Left ventricle myocardium inferior (tissue), 1 donor: ENCODE data around the gene PCNT. TPM values are rescaled to one million over a fixed set of nuclear protein-coding genes. Genes with fewer than 3 reads are reported as not detected.

Experiments
- DNase-seq: peaks from one replicate; pipeline ENCODE4 v3.0.0-alpha.2; 2020
- H3K27ac ChIP-seq: fragments of 200-600 bp; replicated peaks from 2 replicates; pipeline ENCODE4 v1.8.0; 2021
- H3K27me3 ChIP-seq: fragments of 200-600 bp; 2 replicates; pipeline ENCODE4 v1.8.0; 2021; ENCODE audit warnings: low read depth
- H3K36me3 ChIP-seq: fragments of 200-600 bp; 2 replicates; pipeline ENCODE4 v1.8.0; 2021
- H3K4me1 ChIP-seq: fragments of 200-600 bp; 2 replicates; pipeline ENCODE4 v1.8.0; 2021
- H3K4me3 ChIP-seq: fragments of 200-600 bp; 2 replicates; pipeline ENCODE4 v1.8.0; 2021; ENCODE audit warnings: mild to moderate bottlenecking, moderate library complexity
- H3K9me3 ChIP-seq: fragments of 200-600 bp; replicated peaks from 2 replicates; pipeline ENCODE4 v1.8.0; 2021
- CTCF ChIP-seq: fragments of 200-600 bp; IDR thresholded peaks from 2 replicates; pipeline ENCODE4 v1.8.0; 2021; ENCODE audit warnings: antibody characterized with exemption, mild to moderate bottlenecking, borderline replicate concordance
- intact Hi-C: fragments of 100-400 bp; cut with micrococcal nuclease; formaldehyde crosslinking; loops from one replicate; pipeline ENCODE4 v1.11.0; 2022
- long read RNA-seq: library from polyadenylated mRNA; unstranded; transcript quantifications from one replicate; pipeline ENCODE4 v2.0.0, GENCODE V29; 2021
- total RNA-seq: library from RNA; stranded (reverse); fragmentation: NEBNext Ultra II Directional; extraction: Animal tissue kit (Norgen Biotek cat#: 25700); gene quantifications from one replicate; pipeline ENCODE4 v1.2.1, GENCODE V29; 2021
- donor health status: DM: no; HTN: yes; CAD: no; lungs with severe emphysema.

PCNT gene
- total RNA-seq, result 36.3 TPM
- long read RNA-seq, partial matches to known transcripts, result 26 of 39 reads
- long read RNA-seq, other reads (novel, unspliced or antisense), result 13 of 39 reads

GRCh38 chr21:46323710-46324389 lies at the start of gene PCNT, which contains the start of gene C21orf58:
PCNT (plus strand) TSS chr21:46324156; CDS start chr21:46324229, 73 bp downstream.
C21orf58 (minus strand) TSS chr21:46323870; CDS start chr21:46322738, 1,132 bp downstream.
- intact Hi-C loops, result no loop called here

GRCh38 chr21:46274797-46275390 lies 49.1 kb upstream of the PCNT start:
- H3K27ac ChIP-seq, result no peak overlapping the region
- H3K4me1 ChIP-seq, result no peaks in the 10 kb centered on the region
- H3K9me3 ChIP-seq, result no peaks in the 10 kb centered on the region
- peaks cover 100% of the 10 kb centered on the region for H3K36me3 ChIP-seq
- intact Hi-C loops, result no loop called here
- no peak for TF ChIP-seq CTCF
- DNase-seq, result no peak
- H3K27me3 ChIP-seq, result no peaks in the 10 kb centered on the region
- no peak overlapping the region for H3K4me3 ChIP-seq

More at GRCh38 chr21:46323710-46324389, at the start of gene PCNT, which contains the start of gene C21orf58:
- DNase-seq, result peak; percentile 98
- Histone ChIP-seq H3K27me3 (no peaks in the 10 kb centered on the region), H3K27ac (peak within 1 kb of the TSS; percentile 98), H3K9me3 (no peaks in the 10 kb centered on the region), H3K4me1 (peaks cover 39% of the 10 kb centered on the region), H3K36me3 (peaks cover 19% of the 10 kb centered on the region), H3K4me3 (peak within 1 kb of the TSS; percentile 95)
- TF ChIP-seq CTCF, result no peak

- Histone ChIP-seq H3K9me3 (no peaks in the 10 kb centered on the region), H3K4me3 (peak overlapping the region; percentile 84), H3K4me1 (peaks cover 73% of the 10 kb centered on the region), H3K27ac (peak overlapping the region; percentile 20), H3K36me3 (peaks cover 62% of the 10 kb centered on the region), H3K27me3 (no peaks in the 10 kb centered on the region)
- no peak for DNase-seq
- no peak for TF ChIP-seq CTCF
- intact Hi-C loops, result no loop called here
These were observed 39.8 kb upstream of the PCNT start for GRCh38 chr21:46284077-46284644.

- no peak for TF ChIP-seq CTCF
- Histone ChIP-seq H3K9me3 (no peaks in the 10 kb centered on the region), H3K27me3 (no peaks in the 10 kb centered on the region), H3K4me3 (peak overlapping the region; percentile 84), H3K36me3 (peaks cover 56% of the 10 kb centered on the region), H3K4me1 (peaks cover 73% of the 10 kb centered on the region), H3K27ac (peak overlapping the region; percentile 20)
- no peak for DNase-seq
- intact Hi-C loops, result no loop called here
These were observed 39.2 kb upstream of the PCNT start for GRCh38 chr21:46284733-46285132.

GRCh38 chr21:46285206-46285661 lies 38.7 kb upstream of the PCNT start, which contains the start of gene MCM3AP:
MCM3AP (minus strand) TSS chr21:46285611; CDS start chr21:46285286, 325 bp downstream.
- Histone ChIP-seq H3K4me1 (peaks cover 73% of the 10 kb centered on the region), H3K4me3 (peak within 1 kb of the TSS; percentile 84), H3K9me3 (no peaks in the 10 kb centered on the region), H3K27ac (peak within 1 kb of the TSS; percentile 96), H3K27me3 (no peaks in the 10 kb centered on the region), H3K36me3 (peaks cover 51% of the 10 kb centered on the region)
- intact Hi-C loops, result no loop called here
- TF ChIP-seq CTCF, result no peak
- no peak for DNase-seq
